Measurements from ENCODE around the gene DSCAM.

DNA sequence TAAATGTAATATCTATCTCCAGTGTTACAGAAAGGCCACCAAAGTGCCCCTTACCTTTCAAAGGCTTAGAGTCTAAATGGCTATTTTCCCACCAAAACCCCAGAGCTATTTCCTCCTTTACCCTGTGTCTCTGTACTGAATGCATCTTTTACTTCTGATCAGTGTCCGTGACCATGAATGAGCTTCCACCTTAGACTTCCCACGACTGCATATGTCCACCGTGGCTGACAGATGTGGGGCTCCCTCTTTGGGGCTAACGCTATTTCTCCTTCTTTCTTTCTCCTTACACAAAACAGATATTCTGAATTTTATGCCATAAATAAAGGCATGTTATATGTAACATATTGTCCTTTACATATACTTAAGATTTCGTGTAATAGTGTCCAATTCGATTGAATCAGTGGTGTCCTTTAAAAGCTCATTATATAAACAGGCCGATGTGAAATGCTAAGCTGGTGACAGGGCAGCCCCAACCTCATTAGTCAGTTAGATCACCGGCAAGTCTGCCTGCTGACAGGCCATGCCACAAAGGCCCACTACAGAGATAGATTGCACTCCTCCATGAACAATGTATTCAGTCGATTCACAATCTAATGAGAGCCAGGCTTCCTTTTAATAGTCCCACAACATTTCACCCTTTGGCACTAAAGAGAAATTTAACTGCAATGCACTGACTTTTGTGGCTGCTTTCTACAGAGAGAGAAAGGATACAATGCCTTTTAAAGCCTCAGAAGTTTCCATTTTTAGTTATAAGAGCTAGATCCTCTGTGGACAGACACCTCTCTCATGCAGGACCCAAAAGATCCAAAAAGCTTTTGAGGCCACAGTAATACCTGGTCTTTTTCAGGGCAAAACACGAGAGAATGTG, 681.8 kb downstream of the DSCAM start:
- no peak for TF ChIP-seq POLR2A (IDR thresholded peaks at IDR 0.05)
- TF ChIP-seq, protein P1, sequence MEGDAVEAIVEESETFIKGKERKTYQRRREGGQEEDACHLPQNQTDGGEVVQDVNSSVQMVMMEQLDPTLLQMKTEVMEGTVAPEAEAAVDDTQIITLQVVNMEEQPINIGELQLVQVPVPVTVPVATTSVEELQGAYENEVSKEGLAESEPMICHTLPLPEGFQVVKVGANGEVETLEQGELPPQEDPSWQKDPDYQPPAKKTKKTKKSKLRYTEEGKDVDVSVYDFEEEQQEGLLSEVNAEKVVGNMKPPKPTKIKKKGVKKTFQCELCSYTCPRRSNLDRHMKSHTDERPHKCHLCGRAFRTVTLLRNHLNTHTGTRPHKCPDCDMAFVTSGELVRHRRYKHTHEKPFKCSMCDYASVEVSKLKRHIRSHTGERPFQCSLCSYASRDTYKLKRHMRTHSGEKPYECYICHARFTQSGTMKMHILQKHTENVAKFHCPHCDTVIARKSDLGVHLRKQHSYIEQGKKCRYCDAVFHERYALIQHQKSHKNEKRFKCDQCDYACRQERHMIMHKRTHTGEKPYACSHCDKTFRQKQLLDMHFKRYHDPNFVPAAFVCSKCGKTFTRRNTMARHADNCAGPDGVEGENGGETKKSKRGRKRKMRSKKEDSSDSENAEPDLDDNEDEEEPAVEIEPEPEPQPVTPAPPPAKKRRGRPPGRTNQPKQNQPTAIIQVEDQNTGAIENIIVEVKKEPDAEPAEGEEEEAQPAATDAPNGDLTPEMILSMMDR (IDR thresholded peaks at IDR 0.05) = no peak

All from Peyer's patch (tissue), 4 donors.